ENCODE results near the gene NKX6-2.

DNA sequence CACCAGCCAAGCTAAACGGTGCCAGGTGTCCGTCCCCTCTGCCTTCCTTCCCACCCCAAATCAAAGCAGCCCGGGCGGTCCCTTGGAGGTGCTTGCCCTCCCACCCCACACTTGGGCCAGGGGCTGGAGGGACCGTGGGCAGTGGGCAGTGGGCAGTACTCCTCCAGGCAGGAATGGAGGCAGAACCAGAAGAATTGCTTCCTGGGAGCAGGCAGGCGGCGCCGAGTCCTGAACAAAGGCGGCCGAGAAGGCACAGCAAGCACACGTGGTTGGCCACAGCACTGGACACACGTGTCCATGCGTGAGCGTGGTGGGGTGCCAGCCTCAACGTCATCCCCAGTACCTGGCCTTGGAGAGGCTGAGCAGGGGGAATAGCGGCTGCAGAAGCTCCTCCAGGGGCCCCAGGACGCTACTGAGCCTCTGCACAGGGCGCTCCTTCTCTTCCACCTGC is 48.4 kb upstream of the NKX6-2 start:
- no peak for TF ChIP-seq CTCF (IDR thresholded peaks at IDR 0.05)
- no peak for TF ChIP-seq POLR2AphosphoS5 (IDR thresholded peaks at IDR 0.05)

Measured in suprapubic skin (tissue), 3 donors.